SK-N-SH (cell line): ENCODE data around the gene SLC25A10. TPM values are rescaled to one million over a fixed set of nuclear protein-coding genes. Genes with fewer than 3 reads are reported as not detected.

Source experiments
- CTCF ChIA-PET: fragments of 300-600, 350-600 bp; formaldehyde crosslinking; extraction: SDS; loops from one replicate; lab custom pipeline; 2021; lab: Yijun Ruan, JAX
- POLR2A ChIA-PET: fragments of 350-600 bp; sonication (Branson Sonifier 250); formaldehyde crosslinking; extraction: SDS; loops from one replicate; lab custom pipeline; 2020; ENCODE audit warnings: antibody characterized with exemption, inconsistent platforms; lab: Yijun Ruan, JAX
- DNase-seq: peaks from one replicate; pipeline ENCODE4 v3.0.0; 2012
- H2AFZ ChIP-seq: fragments of 200-600 bp; sonication (generic); 2 replicates; pipeline ENCODE4 v1.8.1; 2016; ENCODE audit warnings: antibody characterized with exemption, mild to moderate bottlenecking, low read depth
- H3F3A ChIP-seq: fragments of 200-600 bp; sonication (generic); replicated peaks from 2 replicates; pipeline ENCODE3; 2016; ENCODE audit warnings: antibody characterized with exemption, mild to moderate bottlenecking; ENCODE audit not compliant: insufficient read depth
- H3K27ac ChIP-seq, 2 experiments: fragments of 200-500 bp in 1 of 2; fragments of 200-600 bp in 1 of 2; sonication (Bioruptor generic) in 1 of 2; sonication (generic), shearing (Covaris generic) in 1 of 2; 2 replicates each; pipeline versions ENCODE4 v1.5.1 to v1.6.1; 2014 to 2016; ENCODE audit warnings: low read depth in 2 of 2, inconsistent platforms in 1 of 2, low read length in 1 of 2, mild to moderate bottlenecking in 1 of 2, mixed read lengths in 1 of 2
- H3K27me3 ChIP-seq: fragments of 200-600 bp; sonication (generic), shearing (Covaris generic); 2 replicates; pipeline ENCODE4 v1.6.1; 2016; ENCODE audit warnings: mixed run types; ENCODE audit not compliant: insufficient read depth
- H3K36me3 ChIP-seq, 2 experiments: fragments of 200-500 bp in 1 of 2; fragments of 200-600 bp in 1 of 2; sonication (Bioruptor generic) in 1 of 2; sonication (generic) in 1 of 2; replicated peaks in 1 of 2; 2 replicates each; pipeline versions ENCODE3 to v1.5.1; 2014 to 2016; ENCODE audit warnings: low read length in 1 of 2, mild to moderate bottlenecking in 1 of 2; ENCODE audit not compliant: insufficient read depth in 2 of 2, control insufficient read depth in 1 of 2
- H3K4me1 ChIP-seq, 2 experiments: fragments of 200-500 bp in 1 of 2; fragments of 200-600 bp in 1 of 2; sonication (Bioruptor generic) in 1 of 2; sonication (generic), shearing (Covaris generic) in 1 of 2; 2 replicates each; pipeline versions ENCODE4 v1.5.1 to v1.6.1; 2014 to 2016; ENCODE audit warnings: low read depth in 1 of 2, low read length in 1 of 2, mixed run types in 1 of 2; ENCODE audit not compliant: insufficient read depth in 2 of 2, control insufficient read depth in 1 of 2
- H3K4me2 ChIP-seq: fragments of 200-600 bp; sonication (generic), shearing (Covaris generic); 2 replicates; pipeline ENCODE4 v1.6.1; 2017; ENCODE audit warnings: mixed run types
- H3K4me3 ChIP-seq, 2 experiments: fragments of 200-500 bp in 1 of 2; fragments of 200-600 bp in 1 of 2; sonication (Bioruptor generic) in 1 of 2; sonication (generic), shearing (Covaris generic) in 1 of 2; 2 replicates each; pipeline versions ENCODE4 v1.5.1 to v1.8.1; 2014 to 2016; ENCODE audit warnings: low read depth in 2 of 2, inconsistent platforms in 1 of 2, low read length in 1 of 2, mild to moderate bottlenecking in 1 of 2, mixed read lengths in 1 of 2, moderate library complexity in 1 of 2
- H3K79me2 ChIP-seq: fragments of 200-600 bp; sonication (generic); 2 replicates; pipeline ENCODE4 v1.8.1; 2017; ENCODE audit warnings: mild to moderate bottlenecking; ENCODE audit not compliant: insufficient read depth
- H3K9ac ChIP-seq: fragments of 200-600 bp; sonication (generic); 2 replicates; pipeline ENCODE4 v1.6.1; 2017; ENCODE audit warnings: mixed run types
- H3K9me2 ChIP-seq: fragments of 200-600 bp; sonication (generic); 2 replicates; pipeline ENCODE4 v1.6.1; 2017; ENCODE audit warnings: mixed run types
- H3K9me3 ChIP-seq: fragments of 200-600 bp; sonication (generic); 2 replicates; pipeline ENCODE4 v1.6.1; 2017; ENCODE audit warnings: mixed run types, mild to moderate bottlenecking, moderate library complexity
- H4K20me1 ChIP-seq: fragments of 200-600 bp; sonication (generic); 2 replicates; pipeline ENCODE4 v1.6.1; 2017; ENCODE audit warnings: mild to moderate bottlenecking, mixed run types; ENCODE audit not compliant: insufficient read depth
- CTCF ChIP-seq: fragments of 200-600 bp; sonication (generic); IDR thresholded peaks from 2 replicates; pipeline ENCODE4 v1.6.1; 2017; ENCODE audit warnings: antibody characterized with exemption, mild to moderate bottlenecking, moderate library complexity
- ELF1 ChIP-seq: IDR thresholded peaks from 2 replicates; pipeline ENCODE4 v1.4.0; 2012
- FOXM1 ChIP-seq: IDR thresholded peaks from 2 replicates; pipeline ENCODE4 v1.4.0; 2012; ENCODE audit warnings: low read depth, mild to moderate bottlenecking
- GATA2 ChIP-seq: sonication (generic); formaldehyde crosslinking; IDR thresholded peaks from 2 replicates; pipeline ENCODE4 v1.5.0; 2020; ENCODE audit warnings: mild to moderate bottlenecking, missing genetic modification reagents
- MEF2A ChIP-seq: IDR thresholded peaks from 2 replicates; pipeline ENCODE4 v1.4.0; 2012; ENCODE audit warnings: low read depth, borderline replicate concordance
- REST ChIP-seq: IDR thresholded peaks from 2 replicates; pipeline ENCODE4 v1.6.1; 2012; ENCODE audit warnings: mild to moderate bottlenecking, low read depth, low read length, moderate library complexity
- RXRA ChIP-seq: IDR thresholded peaks from 2 replicates; pipeline ENCODE4 v1.4.0; 2012; ENCODE audit warnings: low read depth, mild to moderate bottlenecking, borderline replicate concordance
- SIN3A ChIP-seq: IDR thresholded peaks from 2 replicates; pipeline ENCODE4 v1.6.1; 2012; ENCODE audit warnings: low read depth, mild to moderate bottlenecking, low read length, moderate library complexity, borderline replicate concordance
- TAF1 ChIP-seq: IDR thresholded peaks from 2 replicates; pipeline ENCODE4 v1.6.1; 2012; ENCODE audit warnings: low read depth, mild to moderate bottlenecking, low read length, moderate library complexity, borderline replicate concordance
- TEAD4 ChIP-seq: IDR thresholded peaks from 2 replicates; pipeline ENCODE4 v1.4.0; 2012; ENCODE audit warnings: mild to moderate bottlenecking, borderline replicate concordance; ENCODE audit not compliant: insufficient read depth
- YY1 ChIP-seq: IDR thresholded peaks from 2 replicates; pipeline ENCODE4 v1.4.0; 2012; ENCODE audit warnings: low read depth, mild to moderate bottlenecking
- WGBS: methylation state at CpG from one replicate; pipeline ENCODE4 v1.1.6; 2017; ENCODE audit warnings: low lambda C conversion rate; 5-methylcytosine and 5-hydroxymethylcytosine counted together
- polyA plus RNA-seq, 3 experiments: library from polyadenylated mRNA; depleted of rRNA; stranded (reverse); fragments of >200 nt; gene quantifications; 2 replicates each; pipeline ENCODE4 v1.2.3, GENCODE V29; 2012
- TF ChIP-seq, protein P1 (sequence below): fragments of 150-350 bp; IDR thresholded peaks from 2 replicates; pipeline ENCODE4 v1.6.1; 2016; ENCODE audit warnings: mild to moderate bottlenecking, low read depth, low read length
- TF ChIP-seq, protein P2 (sequence below): fragments of 150-350 bp; IDR thresholded peaks from 2 replicates; pipeline ENCODE4 v1.6.1; 2017; ENCODE audit warnings: antibody characterized with exemption, low read length, low read depth, borderline replicate concordance

The SLC25A10 gene
- polyA plus RNA-seq, 1 of the 3 experiments (the other 2 are of a cell fraction) = 34.7 TPM

- Histone ChIP-seq H3K9me2 (no peaks in the 10 kb centered on the region), H3K9me3 (no peaks in the 10 kb centered on the region), H4K20me1 (peaks cover 38% of the 10 kb centered on the region), H2AFZ (no peak overlapping the region), H3F3A (peaks cover 54% of the 10 kb centered on the region), H3K4me1 (peaks cover 14 to 29% of the 10 kb centered on the region in 2 experiments; a peak in 3 of 4 replicates), H3K4me2 (peak overlapping the region; percentile 97), H3K79me2 (peaks cover 95% of the 10 kb centered on the region), H3K9ac (peak overlapping the region; percentile 98; the same call in 1 of the 2 replicates), H3K27me3 (no peaks in the 10 kb centered on the region), H3K4me3 (peak overlapping the region; percentile 86 to 95), H3K27ac (peak overlapping the region in 1 of 2 experiments; percentile 84; a peak in 2 of 4 replicates), H3K36me3 (peaks cover 50 to 71% of the 10 kb centered on the region in 2 experiments)
- DNase-seq = no peak
- ChIA-PET POLR2A (interaction anchor here (0.8 to 4.1 kb wide), 7 partner anchors 8 to 132 kb away, joined by 3 to 33 read pairs (median 9); partner anchors contain the start of genes ARL16, HGS, MCRIP1 and SLC25A10), CTCF (interaction anchor here (0.5 to 2.6 kb wide), 9 partner anchors 8 to 168 kb away, joined by 3 to 17 read pairs (median 3); partner anchors contain the start of genes ARL16, CCDC137, HGS and NPLOC4)
- no peak for TF ChIP-seq GATA2
- peak; percentile 29; the same call in 1 of the 2 replicates for TF ChIP-seq CTCF
- no peak for TF ChIP-seq FOXM1
- TF ChIP-seq SIN3A = no peak; the same call in 1 of the 2 replicates
- TF ChIP-seq YY1 = no peak
- 80% methylated on average over 20 of the region's 23 CpGs for WGBS
These were observed 10.6 kb upstream of the SLC25A10 start for GRCh38 chr17:81701288-81702071.

DNA sequence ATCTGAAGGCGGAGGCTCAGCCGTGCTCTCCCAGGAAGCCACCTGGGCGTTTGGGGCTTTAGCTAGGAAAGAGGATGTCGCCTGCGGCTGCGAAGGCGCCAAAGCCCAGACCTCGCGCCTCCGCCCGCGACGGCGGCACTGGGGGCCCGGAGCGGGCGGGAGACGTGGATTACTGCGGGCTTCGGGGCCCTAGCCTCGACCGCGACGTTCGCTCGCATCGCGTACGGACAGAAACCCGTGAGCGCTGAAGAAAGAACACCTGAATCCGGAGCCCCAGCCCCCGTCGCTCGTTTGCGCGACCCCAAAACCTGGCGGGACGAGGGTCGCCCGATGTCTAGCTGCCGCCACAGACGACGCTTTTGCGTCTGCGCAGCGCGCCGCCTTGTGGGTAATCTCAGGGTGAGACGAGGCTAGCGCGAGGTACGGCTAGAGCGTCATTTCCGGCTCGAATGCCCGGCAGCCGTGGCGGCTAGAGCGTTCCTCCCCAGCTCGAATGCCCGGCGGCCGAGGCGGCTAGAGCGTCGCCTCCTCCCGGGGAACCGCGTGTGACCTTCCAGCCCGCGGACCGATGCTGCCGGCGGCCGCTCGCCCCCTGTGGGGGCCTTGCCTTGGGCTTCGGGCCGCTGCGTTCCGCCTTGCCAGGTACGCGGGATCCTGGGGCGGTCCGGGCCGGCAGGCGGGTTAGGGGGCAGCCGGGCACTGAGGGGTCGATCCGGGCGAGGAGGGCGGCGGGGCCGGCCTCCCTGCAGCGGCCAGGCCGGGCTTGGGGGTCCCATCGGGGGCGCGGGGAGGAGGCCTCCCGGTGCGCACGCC lies 8.9 kb upstream of the SLC25A10 start, which contains the start of gene MRPL12:
TSS of gene MRPL12 (plus strand) at position 434 of the 813 bp plus-strand sequence. CDS start at position 569, 135 bp downstream.
- DNase-seq = peak; percentile 100
- peak within 1 kb of the TSS; percentile 98 for H3K9ac ChIP-seq
- peaks cover 53 to 65% of the 10 kb centered on the region in 2 experiments for H3K36me3 ChIP-seq
- H3F3A ChIP-seq = peaks cover 53% of the 10 kb centered on the region
- H3K79me2 ChIP-seq = peaks cover 79% of the 10 kb centered on the region
- no peaks in the 10 kb centered on the region for H3K9me2 ChIP-seq
- H3K27me3 ChIP-seq = no peaks in the 10 kb centered on the region
- ChIA-PET POLR2A (interaction anchor here (0.7 to 4.1 kb wide), 18 partner anchors 8 to 403 kb away, joined by 3 to 33 read pairs (median 4); partner anchors contain the start of genes ARL16, CCDC137, HGS and OXLD1), CTCF (interaction anchor here (0.7 to 2.6 kb wide), 8 partner anchors 11 to 167 kb away, joined by 3 to 17 read pairs (median 4); partner anchors contain the start of genes ARL16, CCDC137, HGS and OXLD1)
- peaks cover 14 to 29% of the 10 kb centered on the region in 2 experiments; a peak in 3 of 4 replicates for H3K4me1 ChIP-seq
- H3K27ac ChIP-seq = peak within 1 kb of the TSS; percentile 78 to 84
- H2AFZ ChIP-seq = 0 out of 2 replicates have a peak within 1 kb of the TSS, but pooled peaks have one; percentile 29
- peak within 1 kb of the TSS; percentile 97 for H3K4me2 ChIP-seq
- WGBS = under 1% methylated on average over 66 of the region's 102 CpGs
- H3K4me3 ChIP-seq = peak within 1 kb of the TSS; percentile 86 to 95
- H4K20me1 ChIP-seq = peaks cover 32% of the 10 kb centered on the region
- H3K9me3 ChIP-seq = no peaks in the 10 kb centered on the region
- TF ChIP-seq, protein P1, sequence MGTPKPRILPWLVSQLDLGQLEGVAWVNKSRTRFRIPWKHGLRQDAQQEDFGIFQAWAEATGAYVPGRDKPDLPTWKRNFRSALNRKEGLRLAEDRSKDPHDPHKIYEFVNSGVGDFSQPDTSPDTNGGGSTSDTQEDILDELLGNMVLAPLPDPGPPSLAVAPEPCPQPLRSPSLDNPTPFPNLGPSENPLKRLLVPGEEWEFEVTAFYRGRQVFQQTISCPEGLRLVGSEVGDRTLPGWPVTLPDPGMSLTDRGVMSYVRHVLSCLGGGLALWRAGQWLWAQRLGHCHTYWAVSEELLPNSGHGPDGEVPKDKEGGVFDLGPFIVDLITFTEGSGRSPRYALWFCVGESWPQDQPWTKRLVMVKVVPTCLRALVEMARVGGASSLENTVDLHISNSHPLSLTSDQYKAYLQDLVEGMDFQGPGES = no peak
- TF ChIP-seq SIN3A = peak; percentile 98
- TF ChIP-seq ELF1 = peak; percentile 75
- TF ChIP-seq REST = peak; percentile 52; the same call in 1 of the 2 replicates
- TF ChIP-seq TEAD4 = no peak
- peak; percentile 96 for TF ChIP-seq TAF1
- TF ChIP-seq, protein P2, sequence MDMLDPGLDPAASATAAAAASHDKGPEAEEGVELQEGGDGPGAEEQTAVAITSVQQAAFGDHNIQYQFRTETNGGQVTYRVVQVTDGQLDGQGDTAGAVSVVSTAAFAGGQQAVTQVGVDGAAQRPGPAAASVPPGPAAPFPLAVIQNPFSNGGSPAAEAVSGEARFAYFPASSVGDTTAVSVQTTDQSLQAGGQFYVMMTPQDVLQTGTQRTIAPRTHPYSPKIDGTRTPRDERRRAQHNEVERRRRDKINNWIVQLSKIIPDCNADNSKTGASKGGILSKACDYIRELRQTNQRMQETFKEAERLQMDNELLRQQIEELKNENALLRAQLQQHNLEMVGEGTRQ = no peak
- no peak; the same call in 1 of the 2 replicates for TF ChIP-seq RXRA
- TF ChIP-seq MEF2A = no peak
